WTC11 (cell line): ENCODE measurements around the gene KLHL28.

ENCODE experiments used
- CREM ChIP-seq: sonication (generic); formaldehyde crosslinking; IDR thresholded peaks from 2 replicates; pipeline ENCODE4 v1.8.1; 2022; ENCODE audit warnings: mild to moderate bottlenecking, missing genetic modification reagents, moderate library complexity
- CTCF ChIP-seq: fragments of 200-600 bp; IDR thresholded peaks from 2 replicates; pipeline ENCODE4 v1.8.0; 2022; ENCODE audit warnings: antibody characterized with exemption
- ZNF396 ChIP-seq: fragments of 250-450 bp; sonication (Bioruptor Pico); IDR thresholded peaks from 2 replicates; pipeline ENCODE4 v1.8.0; 2021; ENCODE audit warnings: mild to moderate bottlenecking, moderate library complexity, borderline replicate concordance
- ZNF671 ChIP-seq: fragments of 250-450 bp; sonication (Bioruptor Pico); IDR thresholded peaks from 2 replicates; pipeline ENCODE4 v1.8.0; 2021; ENCODE audit warnings: mild to moderate bottlenecking

- TF ChIP-seq CREM (CRISPR knock-in tag) (no peak), ZNF396 (no peak), CTCF (no peak), ZNF671 (CRISPR knock-in tag) (no peak)
Measured at GRCh38 chr14:44963775-44964380, 2.1 kb upstream of the KLHL28 start.
